SK-N-DZ (cell line): ENCODE data around the gene SAMD7. TPM values are rescaled to one million over a fixed set of nuclear protein-coding genes. Genes with fewer than 3 reads are reported as not detected.

Experiments used
- DNase-seq: peaks from one replicate; pipeline ENCODE4 v3.0.0-alpha.2; 2015; ENCODE audit warnings: low spot score
- polyA plus RNA-seq, 2 experiments: library from polyadenylated mRNA; depleted of rRNA; stranded (reverse); fragments of >200 nt; gene quantifications; 2 replicates each; pipeline ENCODE4 v1.2.3, GENCODE V29; 2014

SAMD7 gene
- polyA plus RNA-seq (2014; cell fraction: cytosol; rRNA removed): not detected in 2 replicates
- polyA plus RNA-seq (2014; cell fraction: nucleus; rRNA removed): not detected in 2 replicates

- DNase-seq: no peak
Observed at GRCh38 chr3:169911272-169911671, at the start of gene SAMD7. TSS of gene SAMD7 (plus strand) at chr3:169911572. CDS start at chr3:169919499, 7,927 bp downstream.

GRCh38 chr3:169861871-169862270, 49.5 kb upstream of the SAMD7 start:
- no peak for DNase-seq

GRCh38 chr3:169863458-169863899, 47.9 kb upstream of the SAMD7 start:
- peak; percentile 71 for DNase-seq

- DNase-seq: no peak
Observed at GRCh38 chr3:169864270-169864669, 47.1 kb upstream of the SAMD7 start.

- DNase-seq: no peak
Observed at GRCh38 chr3:169865176-169865767, 46.1 kb upstream of the SAMD7 start.

- DNase-seq: no peak
Observed at GRCh38 chr3:169867584-169868210, 43.7 kb upstream of the SAMD7 start.

- no peak for DNase-seq
Observed at GRCh38 chr3:169868369-169868768, 43.0 kb upstream of the SAMD7 start.

GRCh38 chr3:169869484-169870220, 41.7 kb upstream of the SAMD7 start, which contains the start of gene LRRC31:
TSS of gene LRRC31 (minus strand) at chr3:169869935. CDS start at chr3:169869807, 128 bp downstream.
- no peak for DNase-seq

GRCh38 chr3:169871129-169871886, 40.1 kb upstream of the SAMD7 start:
- no peak for DNase-seq

GRCh38 chr3:169879013-169879557, 32.3 kb upstream of the SAMD7 start:
- no peak for DNase-seq

GRCh38 chr3:169879845-169880575, 31.4 kb upstream of the SAMD7 start:
- DNase-seq: peak; percentile 45

- DNase-seq: no peak
Observed at GRCh38 chr3:169880576-169881250, 30.7 kb upstream of the SAMD7 start.

GRCh38 chr3:169886671-169887070, 24.7 kb upstream of the SAMD7 start:
- DNase-seq: no peak

- no peak for DNase-seq
Observed at GRCh38 chr3:169891886-169892285, 19.5 kb upstream of the SAMD7 start.

GRCh38 chr3:169894110-169894509, 17.3 kb upstream of the SAMD7 start:
- no peak for DNase-seq

GRCh38 chr3:169895072-169895471, 16.3 kb upstream of the SAMD7 start:
- no peak for DNase-seq

- DNase-seq: no peak
Observed at GRCh38 chr3:169897284-169897683, 14.1 kb upstream of the SAMD7 start.

- DNase-seq: no peak
Observed at GRCh38 chr3:169901453-169901852, 9.9 kb upstream of the SAMD7 start.

GRCh38 chr3:169905404-169905803, 6.0 kb upstream of the SAMD7 start:
- DNase-seq: no peak

GRCh38 chr3:169907476-169907875, 3.9 kb upstream of the SAMD7 start:
- DNase-seq: no peak
